Omental fat pad (tissue), 4 donors: ENCODE results near the gene FRYL. TPM values are rescaled to one million over a fixed set of nuclear protein-coding genes. Genes with fewer than 3 reads are reported as not detected.

ENCODE experiments used
- ATAC-seq: fragments of 150-250 bp; one replicate; pipeline ENCODE4 v1.9.1; 2016; ENCODE audit warnings: mild to moderate bottlenecking, moderate library complexity; ENCODE audit not compliant: low FRiP score
- DNase-seq: peaks from one replicate; pipeline ENCODE4 v3.0.0-alpha.2; 2019; ENCODE audit warnings: low spot score
- total RNA-seq, 4 donors: library from RNA; depleted of rRNA; stranded (reverse); fragments of >200 nt; gene quantifications; one replicate each; pipeline ENCODE4 v1.1.0, GENCODE V29; 2016
- TF ChIP-seq, protein P1 (sequence below), 3 donors: fragments of 450-650 bp; IDR thresholded peaks; one replicate each; pipeline ENCODE4 v1.5.1; 2016 to 2017; ENCODE audit warnings: antibody characterized with exemption in 3 of 3, mild to moderate bottlenecking in 3 of 3, moderate library complexity in 2 of 3

FRYL gene
- total RNA-seq, 4 donors from 2014 or later = 45.2 to 143 (median 48.7) TPM

DNA sequence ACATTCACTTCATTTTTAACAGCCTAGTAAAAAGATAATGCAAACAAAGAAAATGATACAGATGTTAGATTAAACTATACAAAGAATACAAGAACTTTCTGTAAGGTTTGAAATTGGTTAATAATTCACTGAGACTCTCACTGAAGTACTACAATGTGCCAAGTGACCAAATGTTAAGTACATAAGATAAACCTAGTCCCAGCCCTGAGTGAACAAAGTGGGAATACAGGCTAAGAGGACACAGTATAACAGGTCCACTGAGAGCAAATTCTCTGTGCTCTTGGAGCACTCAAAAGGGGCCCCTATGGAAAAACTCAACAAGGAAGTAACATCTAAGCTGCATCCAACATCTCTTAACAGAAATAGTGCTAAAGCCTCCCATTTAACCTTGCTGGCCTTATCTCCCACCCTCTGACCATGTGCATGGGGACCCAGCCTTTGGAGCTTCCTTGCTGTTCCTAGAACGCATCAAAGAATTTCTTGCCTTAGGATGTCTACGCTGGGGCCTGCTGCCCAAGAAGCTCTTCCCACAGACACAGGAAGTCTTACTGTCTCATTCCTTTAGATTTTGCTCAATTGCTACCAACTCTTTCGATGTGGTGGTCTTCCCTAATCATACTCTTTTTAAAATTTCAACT is 176.6 kb downstream of the FRYL start:
- DNase-seq (no peak), ATAC-seq (no peak)
- TF ChIP-seq, protein P1, sequence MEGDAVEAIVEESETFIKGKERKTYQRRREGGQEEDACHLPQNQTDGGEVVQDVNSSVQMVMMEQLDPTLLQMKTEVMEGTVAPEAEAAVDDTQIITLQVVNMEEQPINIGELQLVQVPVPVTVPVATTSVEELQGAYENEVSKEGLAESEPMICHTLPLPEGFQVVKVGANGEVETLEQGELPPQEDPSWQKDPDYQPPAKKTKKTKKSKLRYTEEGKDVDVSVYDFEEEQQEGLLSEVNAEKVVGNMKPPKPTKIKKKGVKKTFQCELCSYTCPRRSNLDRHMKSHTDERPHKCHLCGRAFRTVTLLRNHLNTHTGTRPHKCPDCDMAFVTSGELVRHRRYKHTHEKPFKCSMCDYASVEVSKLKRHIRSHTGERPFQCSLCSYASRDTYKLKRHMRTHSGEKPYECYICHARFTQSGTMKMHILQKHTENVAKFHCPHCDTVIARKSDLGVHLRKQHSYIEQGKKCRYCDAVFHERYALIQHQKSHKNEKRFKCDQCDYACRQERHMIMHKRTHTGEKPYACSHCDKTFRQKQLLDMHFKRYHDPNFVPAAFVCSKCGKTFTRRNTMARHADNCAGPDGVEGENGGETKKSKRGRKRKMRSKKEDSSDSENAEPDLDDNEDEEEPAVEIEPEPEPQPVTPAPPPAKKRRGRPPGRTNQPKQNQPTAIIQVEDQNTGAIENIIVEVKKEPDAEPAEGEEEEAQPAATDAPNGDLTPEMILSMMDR (IDR thresholded peaks at IDR 0.05) = no peak

DNA sequence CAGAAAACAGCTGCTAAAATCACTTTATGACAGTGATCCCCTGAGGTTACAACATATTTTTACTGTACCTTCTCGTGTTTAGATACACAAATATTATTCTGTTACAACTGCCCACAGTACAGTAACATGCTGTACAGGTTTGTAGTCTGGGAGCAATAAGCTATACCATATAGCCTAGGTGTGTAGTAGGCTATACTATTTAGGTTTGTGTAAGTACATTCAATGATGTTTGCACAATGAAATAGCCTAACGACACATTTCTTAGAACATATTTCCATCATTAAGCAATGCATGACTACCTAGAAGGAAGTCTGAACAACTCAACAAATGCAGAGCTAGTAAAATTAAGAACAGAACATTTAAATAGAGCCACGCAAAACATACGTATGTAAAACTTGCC is 177.3 kb downstream of the FRYL start:
- TF ChIP-seq, protein P1 (IDR thresholded peaks at IDR 0.05) = no peak
- no peak for ATAC-seq
- no peak for DNase-seq

DNA sequence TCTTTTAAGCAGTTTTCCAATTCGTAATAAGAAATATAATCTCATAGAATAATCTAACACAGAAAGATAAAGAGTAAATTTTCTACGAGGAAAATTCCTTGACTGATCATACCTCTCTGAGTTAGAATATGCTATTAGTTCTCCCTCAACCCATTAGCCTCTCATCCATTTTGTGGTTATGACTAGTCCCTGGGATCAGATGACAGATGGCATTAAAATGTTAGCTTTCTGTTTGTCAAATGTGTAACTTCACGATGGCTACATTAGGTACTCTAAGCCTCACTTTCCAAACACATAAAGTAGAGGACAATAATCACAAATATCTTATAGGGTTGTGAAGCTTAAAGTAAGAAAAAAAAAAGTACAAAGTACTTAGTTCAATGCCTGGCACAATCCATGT is 177.9 kb downstream of the FRYL start:
- DNase-seq (no peak), ATAC-seq (no peak)
- TF ChIP-seq, protein P1 (IDR thresholded peaks at IDR 0.05) = no peak

DNA sequence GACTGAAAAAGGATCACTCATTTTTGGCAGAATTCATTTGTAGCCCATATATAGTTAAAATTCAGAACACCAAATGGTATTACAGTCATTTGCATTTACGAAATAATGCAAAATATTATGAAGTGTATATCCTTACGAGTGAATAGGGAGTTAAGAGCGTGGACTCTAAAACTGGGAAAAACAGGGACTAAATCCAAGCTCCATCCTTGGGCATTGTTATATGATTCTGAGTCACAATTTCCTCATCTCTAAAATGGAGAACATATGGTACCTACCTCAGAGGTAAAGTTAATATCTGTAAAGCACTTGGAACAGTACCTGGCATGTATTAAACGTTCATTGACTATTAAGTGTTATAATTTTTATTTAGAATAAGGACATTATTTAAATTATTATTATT is 183.7 kb downstream of the FRYL start:
- TF ChIP-seq, protein P1 (IDR thresholded peaks at IDR 0.05) = no peak
- DNase-seq (no peak), ATAC-seq (no peak)

DNA sequence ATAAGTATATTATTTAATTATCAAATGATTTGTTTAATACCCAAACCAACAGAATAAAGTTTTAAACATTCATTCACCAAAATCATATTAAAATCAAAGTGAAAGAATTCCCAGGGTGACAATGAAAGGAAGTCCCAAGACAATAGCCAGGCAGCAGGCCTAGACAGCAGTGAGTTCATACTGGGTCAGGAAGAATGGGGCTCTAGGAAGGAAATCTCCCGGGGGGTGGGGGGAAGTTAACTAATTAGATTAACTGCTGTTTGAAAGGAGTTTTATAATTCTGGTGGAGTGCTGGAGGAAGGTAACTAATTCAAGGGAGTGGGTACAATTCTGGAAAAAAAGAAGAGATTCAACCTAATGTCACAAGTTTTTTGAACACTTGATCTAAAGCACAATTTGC is 185.9 kb downstream of the FRYL start:
- DNase-seq = no peak
- ATAC-seq = no peak
- TF ChIP-seq, protein P1 (IDR thresholded peaks at IDR 0.05) = no peak

DNA sequence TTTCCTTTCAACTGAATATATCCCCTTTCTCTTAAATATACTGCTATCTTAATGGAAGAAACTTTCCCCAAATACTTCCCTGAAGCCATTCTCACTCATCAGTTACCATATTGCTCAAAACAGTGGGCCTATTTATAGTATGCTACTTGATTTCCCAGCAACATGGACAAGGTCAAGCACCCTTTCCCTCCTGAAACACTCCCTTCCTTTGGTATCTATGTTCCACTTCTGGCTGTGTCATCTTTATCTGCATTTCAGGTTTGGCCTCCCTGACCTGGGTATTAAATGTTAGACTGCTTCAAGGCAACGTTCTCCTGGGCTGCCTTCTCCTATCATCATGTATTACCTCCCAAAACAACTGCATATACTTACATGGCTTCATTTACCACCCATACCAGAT is 188.7 kb downstream of the FRYL start:
- TF ChIP-seq, protein P1 (IDR thresholded peaks at IDR 0.05) = no peak
- ATAC-seq (no peak), DNase-seq (no peak)

DNA sequence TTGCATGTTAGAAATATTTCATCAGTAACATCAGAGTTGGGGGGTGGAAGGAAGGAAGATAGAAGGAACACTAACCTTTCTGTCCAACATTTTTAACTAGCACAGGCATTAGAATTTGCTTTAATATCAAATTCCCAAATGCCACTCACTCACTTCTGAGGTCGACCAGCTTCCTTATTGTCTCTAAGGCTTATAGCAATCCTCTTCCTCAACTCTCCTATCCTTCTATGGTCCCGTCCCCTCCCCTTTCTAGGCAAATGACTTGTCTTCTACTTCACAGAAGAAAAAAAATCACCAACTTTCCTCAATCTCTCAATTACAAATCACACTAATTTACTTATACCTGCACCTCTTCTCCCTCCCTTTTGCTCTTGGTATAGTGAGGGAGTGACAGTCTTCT is 189.2 kb downstream of the FRYL start:
- no peak for ATAC-seq
- no peak for DNase-seq
- TF ChIP-seq, protein P1 (IDR thresholded peaks at IDR 0.05) = no peak
